ENCODE data around the gene AZIN2.

AZIN2 gene

GRCh38 chr1:33110477-33110876, 29.5 kb downstream of the AZIN2 start:
- Histone ChIP-seq H3K9ac (ENCODE audit: low read depth, low read length) (no peak overlapping the region), H3K27ac (ENCODE audit: low read length) (no peak overlapping the region), H4K20me1 (ENCODE audit: insufficient read depth, low read length) (no peaks in the 10 kb centered on the region), H3K79me2 (ENCODE audit: insufficient read depth, low read length) (no peaks in the 10 kb centered on the region), H3K4me3 (ENCODE audit: low read depth in 1 of 2, low read length in 2 of 2) (no peak overlapping the region), H3K4me1 (ENCODE audit: insufficient read depth, low read length) (no peaks in the 10 kb centered on the region), H3K36me3 (ENCODE audit: insufficient read depth, low read length) (no peaks in the 10 kb centered on the region), H3K27me3 (ENCODE audit: insufficient read depth, low read length, poor library complexity) (no peaks in the 10 kb centered on the region), H2AFZ (ENCODE audit: low read depth, low read length) (no peak overlapping the region), H3K9me3 (ENCODE audit: insufficient read depth, low read length, severe bottlenecking) (peaks cover 4% of the 10 kb centered on the region), H3K4me2 (ENCODE audit: insufficient read depth, low read length) (no peak overlapping the region)
- no peak for TF ChIP-seq EZH2 (IDR thresholded peaks at IDR 0.05; ENCODE audit: borderline replicate concordance, low read depth, low read length, severe bottlenecking)
- TF ChIP-seq CTCF (IDR thresholded peaks at IDR 0.05; ENCODE audit: borderline replicate concordance, extremely low read depth, low read length, poor library complexity, severe bottlenecking) = no peak
- no peak for ATAC-seq (ENCODE audit: insufficient read depth, low read depth)
- no peak for DNase-seq

- Histone ChIP-seq H3K36me3 (ENCODE audit: insufficient read depth, low read length) (no peaks in the 10 kb centered on the region), H3K4me1 (ENCODE audit: insufficient read depth, low read length) (no peaks in the 10 kb centered on the region), H2AFZ (ENCODE audit: low read depth, low read length) (no peak overlapping the region), H4K20me1 (ENCODE audit: insufficient read depth, low read length) (no peaks in the 10 kb centered on the region), H3K4me2 (ENCODE audit: insufficient read depth, low read length) (no peak overlapping the region), H3K9ac (ENCODE audit: low read depth, low read length) (no peak overlapping the region), H3K27ac (ENCODE audit: low read length) (no peak overlapping the region), H3K79me2 (ENCODE audit: insufficient read depth, low read length) (no peaks in the 10 kb centered on the region), H3K9me3 (ENCODE audit: insufficient read depth, low read length, severe bottlenecking) (peaks cover 4% of the 10 kb centered on the region), H3K27me3 (ENCODE audit: insufficient read depth, low read length, poor library complexity) (no peaks in the 10 kb centered on the region), H3K4me3 (ENCODE audit: low read depth in 1 of 2, low read length in 2 of 2) (no peak overlapping the region)
- TF ChIP-seq CTCF (IDR thresholded peaks at IDR 0.05; ENCODE audit: borderline replicate concordance, extremely low read depth, low read length, poor library complexity, severe bottlenecking) (peak; percentile 64), EZH2 (IDR thresholded peaks at IDR 0.05; ENCODE audit: borderline replicate concordance, low read depth, low read length, severe bottlenecking) (no peak)
- no peak for DNase-seq
- ATAC-seq (ENCODE audit: insufficient read depth, low read depth) = peak; percentile 52; the same call in 1 of the 3 replicates
These were observed 31.0 kb downstream of the AZIN2 start for GRCh38 chr1:33111965-33112364.

GRCh38 chr1:33117440-33118085, 36.6 kb downstream of the AZIN2 start:
- DNase-seq (no peak), ATAC-seq (ENCODE audit: insufficient read depth, low read depth) (no peak)
- Histone ChIP-seq H2AFZ (ENCODE audit: low read depth, low read length) (no peak overlapping the region), H3K27ac (ENCODE audit: low read length) (no peak overlapping the region), H3K36me3 (ENCODE audit: insufficient read depth, low read length) (no peaks in the 10 kb centered on the region), H4K20me1 (ENCODE audit: insufficient read depth, low read length) (no peaks in the 10 kb centered on the region), H3K9ac (ENCODE audit: low read depth, low read length) (no peak overlapping the region), H3K4me3 (ENCODE audit: low read depth in 1 of 2, low read length in 2 of 2) (no peak overlapping the region), H3K4me1 (ENCODE audit: insufficient read depth, low read length) (no peaks in the 10 kb centered on the region), H3K9me3 (ENCODE audit: insufficient read depth, low read length, severe bottlenecking) (no peaks in the 10 kb centered on the region), H3K27me3 (ENCODE audit: insufficient read depth, low read length, poor library complexity) (no peaks in the 10 kb centered on the region), H3K79me2 (ENCODE audit: insufficient read depth, low read length) (no peaks in the 10 kb centered on the region), H3K4me2 (ENCODE audit: insufficient read depth, low read length) (no peak overlapping the region)
- no peak for TF ChIP-seq EZH2 (IDR thresholded peaks at IDR 0.05; ENCODE audit: borderline replicate concordance, low read depth, low read length, severe bottlenecking)
- no peak for TF ChIP-seq CTCF (IDR thresholded peaks at IDR 0.05; ENCODE audit: borderline replicate concordance, extremely low read depth, low read length, poor library complexity, severe bottlenecking)
